H1 (cell line): ENCODE measurements around the gene GJA5. TPM values are rescaled to one million over a fixed set of nuclear protein-coding genes. Genes with fewer than 3 reads are reported as not detected.

Experiments
- CTCF ChIA-PET: fragments of 300-600 bp; sonication (Branson Sonifier 250); formaldehyde crosslinking; loops from one replicate; lab custom pipeline; 2021; ENCODE audit not compliant: partially characterized antibody; lab: Charles Lee
- POLR2A ChIA-PET: fragments of 300-600 bp; sonication (Branson Sonifier 250); formaldehyde crosslinking; loops from one replicate; lab custom pipeline; 2021; ENCODE audit warnings: inconsistent platforms; ENCODE audit not compliant: partially characterized antibody; lab: Charles Lee
- DNase-seq, 2 experiments: peaks; one replicate each; pipeline versions ENCODE4 v3.0.0 to v3.0.0-alpha.2; 2010 to 2022; ENCODE audit warnings: low spot score in 2 of 2, low read depth in 1 of 2, mixed read lengths in 1 of 2
- FAIRE-seq: peaks from 2 replicates; lab custom pipeline; 2011; peaks lifted over from hg19 to GRCh38; lab: Jason Lieb, UNC
- H2AFZ ChIP-seq: 2 replicates; pipeline ENCODE4 v1.8.1; 2012; ENCODE audit warnings: low read length, inconsistent platforms
- H2AK5ac ChIP-seq: 2 replicates; pipeline ENCODE4 v1.6.1; 2013; ENCODE audit warnings: low read depth, low read length
- H2BK120ac ChIP-seq: replicated peaks from 2 replicates; pipeline ENCODE3; 2013; ENCODE audit warnings: low read depth, low read length, inconsistent platforms
- H2BK12ac ChIP-seq: 2 replicates; pipeline ENCODE4 v1.6.1; 2013; ENCODE audit warnings: low read depth, low read length
- H2BK15ac ChIP-seq: 2 replicates; pipeline ENCODE4 v1.6.1; 2013; ENCODE audit warnings: low read length
- H2BK20ac ChIP-seq: 2 replicates; pipeline ENCODE4 v1.6.1; 2013; ENCODE audit warnings: low read length
- H2BK5ac ChIP-seq: 2 replicates; pipeline ENCODE4 v1.6.1; 2013; ENCODE audit warnings: low read depth, low read length
- H3K14ac ChIP-seq: 2 replicates; pipeline ENCODE4 v1.6.1; 2013; ENCODE audit warnings: inconsistent platforms; ENCODE audit not compliant: insufficient read length
- H3K18ac ChIP-seq: 2 replicates; pipeline ENCODE4 v1.6.1; 2013; ENCODE audit warnings: low read length; ENCODE audit errors: extremely low read depth
- H3K23ac ChIP-seq: 2 replicates; pipeline ENCODE4 v1.6.1; 2013; ENCODE audit warnings: inconsistent platforms; ENCODE audit not compliant: insufficient read length
- H3K23me2 ChIP-seq: 2 replicates; pipeline ENCODE4 v1.6.1; 2013; ENCODE audit warnings: low read depth, low read length
- H3K27ac ChIP-seq: 2 replicates; pipeline ENCODE4 v1.6.1; 2011; ENCODE audit warnings: low read depth, low read length, inconsistent platforms
- H3K27me3 ChIP-seq, 4 experiments: replicated peaks in 1 of 4; 1 replicate in 1 of 4; 2 replicates in 3 of 4; pipeline versions ENCODE4 v1.6.1 to v1.8.1; 2011 to 2013; ENCODE audit warnings: low read length in 3 of 4, mild to moderate bottlenecking in 3 of 4, inconsistent platforms in 2 of 4, mixed read lengths in 2 of 4, moderate library complexity in 1 of 4; ENCODE audit not compliant: control insufficient read depth in 3 of 4, insufficient read depth in 3 of 4; ENCODE audit errors: extremely low read depth in 1 of 4
- H3K36me3 ChIP-seq, 4 experiments: 2 replicates each; pipeline versions ENCODE4 v1.6.1 to v1.8.1; 2011 to 2013; ENCODE audit warnings: mild to moderate bottlenecking in 4 of 4, low read length in 3 of 4, moderate library complexity in 2 of 4, control low read depth in 1 of 4, inconsistent platforms in 1 of 4; ENCODE audit not compliant: insufficient read depth in 4 of 4, control insufficient read depth in 2 of 4
- H3K4ac ChIP-seq: replicated peaks from 2 replicates; pipeline ENCODE3; 2013; ENCODE audit warnings: low read length, low read depth, mixed read lengths, inconsistent platforms; ENCODE audit not compliant: insufficient read length
- H3K4me1 ChIP-seq, 4 experiments: replicated peaks in 1 of 4; 1 replicate in 1 of 4; 2 replicates in 3 of 4; pipeline versions ENCODE4 v1.6.1 to v1.8.1; 2011 to 2013; ENCODE audit warnings: low read length in 3 of 4, inconsistent platforms in 2 of 4, mixed read lengths in 1 of 4; ENCODE audit not compliant: insufficient read depth in 4 of 4, control insufficient read depth in 3 of 4
- H3K4me2 ChIP-seq, 2 experiments: 2 replicates each; pipeline versions ENCODE4 v1.6.1 to v1.8.1; 2011 to 2013; ENCODE audit warnings: low read depth in 2 of 2, low read length in 2 of 2, control low read depth in 1 of 2, inconsistent platforms in 1 of 2, mild to moderate bottlenecking in 1 of 2; ENCODE audit not compliant: insufficient read depth in 1 of 2
- H3K4me3 ChIP-seq, 4 experiments: fragments of 200-600, 300-600 bp in 1 of 4; sonication (generic), shearing (Covaris generic), sonication (Bioruptor Twin) in 1 of 4; 2 replicates each; pipeline versions ENCODE4 v1.5.1 to v1.8.1; 2011 to 2016; ENCODE audit warnings: low read length in 4 of 4, low read depth in 3 of 4, control low read depth in 2 of 4, inconsistent platforms in 2 of 4, mild to moderate bottlenecking in 2 of 4, mixed read lengths in 1 of 4, moderate library complexity in 1 of 4; ENCODE audit not compliant: insufficient read depth in 2 of 4; ENCODE audit errors: extremely low read depth in 1 of 4
- H3K56ac ChIP-seq: replicated peaks from 2 replicates; pipeline ENCODE3; 2013; ENCODE audit warnings: low read depth, mild to moderate bottlenecking, mixed read lengths, low read length, inconsistent platforms; ENCODE audit not compliant: insufficient read length
- H3K79me1 ChIP-seq: 2 replicates; pipeline ENCODE4 v1.6.1; 2013; ENCODE audit warnings: low read depth, low read length, control low read depth
- H3K79me2 ChIP-seq, 2 experiments: 2 replicates each; pipeline versions ENCODE4 v1.6.1 to v1.8.1; 2012 to 2013; ENCODE audit warnings: low read length in 2 of 2, mild to moderate bottlenecking in 2 of 2, inconsistent platforms in 1 of 2; ENCODE audit not compliant: insufficient read depth in 2 of 2, control insufficient read depth in 1 of 2
- H3K9ac ChIP-seq, 4 experiments: replicated peaks in 1 of 4; 1 replicate in 1 of 4; 2 replicates in 3 of 4; pipeline versions ENCODE4 v1.6.1 to v1.8.1; 2011 to 2013; ENCODE audit warnings: low read depth in 3 of 4, low read length in 3 of 4, control low read depth in 2 of 4, mild to moderate bottlenecking in 2 of 4, moderate library complexity in 2 of 4, inconsistent platforms in 1 of 4; ENCODE audit errors: extremely low read depth in 1 of 4
- H3K9me3 ChIP-seq, 2 experiments: 2 replicates each; pipeline versions ENCODE4 v1.6.1 to v1.8.1; 2012 to 2013; ENCODE audit warnings: mild to moderate bottlenecking in 2 of 2, moderate library complexity in 2 of 2, control low read depth in 1 of 2, inconsistent platforms in 1 of 2, low read depth in 1 of 2, low read length in 1 of 2, mixed read lengths in 1 of 2; ENCODE audit not compliant: insufficient read depth in 2 of 2
- H4K20me1 ChIP-seq, 2 experiments: replicated peaks in 1 of 2; 2 replicates each; pipeline versions ENCODE3 to v1.8.1; 2011 to 2013; ENCODE audit warnings: inconsistent platforms in 2 of 2, low read length in 2 of 2, mild to moderate bottlenecking in 1 of 2; ENCODE audit not compliant: insufficient read depth in 2 of 2, control insufficient read depth in 1 of 2
- H4K5ac ChIP-seq: 2 replicates; pipeline ENCODE4 v1.6.1; 2013; ENCODE audit warnings: low read length, low read depth, mixed read lengths, inconsistent platforms; ENCODE audit not compliant: insufficient read length
- H4K8ac ChIP-seq: 2 replicates; pipeline ENCODE4 v1.8.0; 2013; ENCODE audit warnings: mild to moderate bottlenecking, moderate library complexity, low read length, inconsistent platforms; ENCODE audit not compliant: insufficient read depth; ENCODE audit errors: extremely low read depth
- H4K91ac ChIP-seq: replicated peaks from 2 replicates; pipeline ENCODE3; 2013; ENCODE audit warnings: low read length, mixed read lengths, inconsistent platforms; ENCODE audit not compliant: insufficient read length
- CBX5 ChIP-seq: fragments of 300-800, 300-1000 bp; sonication (generic); IDR thresholded peaks from 2 replicates; pipeline ENCODE4 v1.7.1; 2016; ENCODE audit warnings: antibody characterized with exemption, low read length, low read depth
- FOSL1 ChIP-seq: IDR thresholded peaks from 2 replicates; pipeline ENCODE4 v1.6.1; 2011; ENCODE audit warnings: mild to moderate bottlenecking, low read depth, low read length, moderate library complexity; ENCODE audit not compliant: insufficient read depth
- HDAC2 ChIP-seq, 2 experiments: fragments of 300-600 bp in 1 of 2; sonication (generic) in 1 of 2; IDR thresholded peaks; 2 replicates each; pipeline ENCODE4 v1.6.1; 2011 to 2012; ENCODE audit warnings: low read depth in 2 of 2, low read length in 2 of 2, mild to moderate bottlenecking in 2 of 2, moderate library complexity in 2 of 2, borderline replicate concordance in 1 of 2, inconsistent platforms in 1 of 2
- KDM1A ChIP-seq: fragments of 200-600, 300-600 bp; sonication (generic); IDR thresholded peaks from 2 replicates; pipeline ENCODE4 v1.7.1; 2016; ENCODE audit warnings: mild to moderate bottlenecking, low read length, borderline replicate concordance
- RBBP5 ChIP-seq: IDR thresholded peaks from 2 replicates; pipeline ENCODE4 v1.7.1; 2012; ENCODE audit warnings: low read depth, mild to moderate bottlenecking, inconsistent platforms, low read length, moderate library complexity, borderline replicate concordance
- SAP30 ChIP-seq: fragments of 300-600 bp; sonication (generic); IDR thresholded peaks from 2 replicates; pipeline ENCODE4 v1.7.1; 2012; ENCODE audit warnings: low read length, moderate library complexity, mild to moderate bottlenecking, inconsistent platforms; ENCODE audit not compliant: insufficient read depth, insufficient replicate concordance
- SIRT6 ChIP-seq: IDR thresholded peaks from one replicate; pipeline ENCODE4 v1.7.1; 2012; ENCODE audit warnings: low read length, inconsistent platforms
- SRF ChIP-seq: IDR thresholded peaks from 2 replicates; pipeline ENCODE4 v1.6.1; 2011; ENCODE audit warnings: mild to moderate bottlenecking, low read depth, low read length, moderate library complexity
- SUZ12 ChIP-seq: fragments of 200-600 bp; sonication (generic); IDR thresholded peaks from 2 replicates; pipeline ENCODE4 v1.6.1; 2012; ENCODE audit warnings: mild to moderate bottlenecking, inconsistent platforms, low read length, moderate library complexity, mixed read lengths
- TAF7 ChIP-seq: optimal IDR thresholded peaks from 2 replicates; pipeline ENCODE3; 2011; ENCODE audit warnings: low read depth, mild to moderate bottlenecking, inconsistent platforms, low read length, moderate library complexity, borderline replicate concordance
- WGBS, 2 experiments: shearing (Covaris generic) in 1 of 2; methylation state at CpG; one replicate each; pipeline versions ENCODE4 v1.1.6 to v1.1.7; 2013 to 2015; ENCODE audit warnings: low lambda C conversion rate in 2 of 2, mixed read lengths in 2 of 2, inconsistent platforms in 1 of 2, low coverage in 1 of 2, missing lambda C conversion rate in 1 of 2; ENCODE audit not compliant: insufficient replicate concordance in 2 of 2, insufficient coverage in 1 of 2, insufficient read length in 1 of 2; ENCODE audit errors: extremely low coverage in 1 of 2, missing lambda C conversion rate in 1 of 2; 5-methylcytosine and 5-hydroxymethylcytosine counted together
- polyA plus RNA-seq, 7 experiments: library from polyadenylated mRNA; depleted of rRNA in 3 of 7; stranded (reverse) in 5 of 7; unstranded in 2 of 7; fragments of >200 nt in 5 of 7; fragments of 200-250 nt in 2 of 7; gene quantifications; 1 replicate in 5 of 7; 2 replicates in 1 of 7; 4 replicates in 1 of 7; pipeline versions ENCODE4 v1.2.1 to v1.2.3, GENCODE V29; 2011 to 2013; ENCODE audit warnings: missing spikeins in 2 of 7, mixed read lengths in 2 of 7
- total RNA-seq: library from RNA; stranded (reverse); fragmentation: NEBNext Ultra II Directional; extraction: Animal tissue kit (Norgen Biotek cat#: 25700); gene quantifications from 2 replicates; pipeline ENCODE4 v1.2.1, GENCODE V29; 2021

The GJA5 gene
- total and polyA plus RNA-seq, 2 of the 8 experiments (the other 6 are each of a cell fraction or from before 2014, with no cell fraction given), result 1.2 to 2.7 TPM

GRCh38 chr1:147750618-147751217 is 9.7 kb downstream of the GJA5 start:
- no peak overlapping the region for H3K4me3 ChIP-seq
- no peak overlapping the region for H2AFZ ChIP-seq
- no peaks in the 10 kb centered on the region for H3K79me1 ChIP-seq
- H4K5ac ChIP-seq, result no peak overlapping the region
- no peak overlapping the region for H2BK20ac ChIP-seq
- peak in 1 of 2 experiments; percentile 30 for DNase-seq
- WGBS, 2 experiments, result 90% methylated on average over 7 of the region's 7 CpGs; no CpG with 5 or more reads in 1 of the 2 experiments
- H3K18ac ChIP-seq, result no peak overlapping the region
- no peaks in the 10 kb centered on the region for H3K27me3 ChIP-seq
- no peak overlapping the region for H3K27ac ChIP-seq
- no peaks in the 10 kb centered on the region for H3K9me3 ChIP-seq
- no peak overlapping the region for H3K4ac ChIP-seq
- 0 out of 2 replicates have a peak overlapping the region, but pooled peaks have one; percentile 18 for H4K8ac ChIP-seq
- H3K4me2 ChIP-seq, result no peak overlapping the region
- no peaks in the 10 kb centered on the region for H4K20me1 ChIP-seq
- no peaks in the 10 kb centered on the region for H3K23me2 ChIP-seq
- POLR2A ChIA-PET, result no interaction called here
- H3K9ac ChIP-seq, result no peak overlapping the region
- no peaks in the 10 kb centered on the region for H3K4me1 ChIP-seq
- CTCF ChIA-PET, result interaction anchor here (0.7 to 1.5 kb wide), 4 partner anchors 10 to 127 kb away, joined by 3 read pairs; no protein-coding TSS in a partner anchor
- H2BK12ac ChIP-seq, result no peak overlapping the region
- no peak overlapping the region for H2AK5ac ChIP-seq
- no peak overlapping the region for H2BK15ac ChIP-seq
- H3K14ac ChIP-seq, result no peak overlapping the region
- H2BK5ac ChIP-seq, result no peak overlapping the region
- H3K56ac ChIP-seq, result no peak overlapping the region
- no peak overlapping the region for H2BK120ac ChIP-seq
- H3K36me3 ChIP-seq, result no peaks in the 10 kb centered on the region
- H3K79me2 ChIP-seq, result no peaks in the 10 kb centered on the region
- no peak for FAIRE-seq
- no peak overlapping the region for H4K91ac ChIP-seq
- no peak overlapping the region for H3K23ac ChIP-seq
- no peak for TF ChIP-seq SRF
- TF ChIP-seq SIRT6, result no peak
- TF ChIP-seq FOSL1, result no peak
- TF ChIP-seq TAF7, result no peak
- TF ChIP-seq SAP30, result no peak
- no peak for TF ChIP-seq SUZ12
- TF ChIP-seq HDAC2 (IDR thresholded peaks at IDR 0.05; ENCODE audit: borderline replicate concordance in 1 of 2, low read depth in 2 of 2, low read length in 2 of 2), result no peak
- no peak for TF ChIP-seq RBBP5
- TF ChIP-seq KDM1A, result no peak
- no peak for TF ChIP-seq CBX5
